WTC11 (cell line): Measurements from ENCODE around the gene ROMO1.

Experiments used
- CTCF ChIP-seq: fragments of 200-600 bp; IDR thresholded peaks from 2 replicates; pipeline ENCODE4 v1.8.0; 2022; ENCODE audit warnings: antibody characterized with exemption
- GRHL2 ChIP-seq: fragments of 250-450 bp; sonication (Bioruptor Pico); IDR thresholded peaks from 2 replicates; pipeline ENCODE4 v1.8.0; 2022; ENCODE audit warnings: mild to moderate bottlenecking, moderate library complexity; ENCODE audit not compliant: insufficient replicate concordance, severe bottlenecking
- IRF1 ChIP-seq: sonication (generic); formaldehyde crosslinking; IDR thresholded peaks from 2 replicates; pipeline ENCODE4 v1.8.0; 2023; ENCODE audit warnings: missing genetic modification reagents
- TEAD4 ChIP-seq: sonication (generic); formaldehyde crosslinking; IDR thresholded peaks from 2 replicates; pipeline ENCODE4 v1.8.0; 2022; ENCODE audit warnings: mild to moderate bottlenecking, missing genetic modification reagents

- TF ChIP-seq IRF1 (no peak), CTCF (no peak), TEAD4 (CRISPR knock-in tag) (no peak), GRHL2 (no peak)
Measured at GRCh38 chr20:35720165-35721123, 21.2 kb downstream of the ROMO1 start.
